GM12878 (cell line): ENCODE data around the gene ENTREP3. TPM values are rescaled to one million over a fixed set of nuclear protein-coding genes. Genes with fewer than 3 reads are reported as not detected.

Source experiments
- ASH2L ChIP-seq: fragments of 300-600, 200-600 bp; sonication (generic); IDR thresholded peaks from 2 replicates; pipeline ENCODE4 v1.6.1; 2017; ENCODE audit warnings: low read depth, mild to moderate bottlenecking, borderline replicate concordance
- BACH1 ChIP-seq: fragments of 450-650 bp; IDR thresholded peaks from 2 replicates; pipeline ENCODE4 v1.6.1; 2017; ENCODE audit warnings: mild to moderate bottlenecking, borderline replicate concordance
- CBFB ChIP-seq: IDR thresholded peaks from 2 replicates; pipeline ENCODE4 v1.6.1; 2016; ENCODE audit warnings: antibody characterized with exemption, low read depth
- CHD1 ChIP-seq: IDR thresholded peaks from 2 replicates; pipeline ENCODE4 v1.6.1; 2012; ENCODE audit warnings: low read depth, low read length, improper control_type of control experiment
- EP300 ChIP-seq, 2 experiments: fragments of 150-350 bp in 1 of 2; IDR thresholded peaks; 2 replicates each; pipeline ENCODE4 v1.6.1; 2011 to 2012; ENCODE audit warnings: low read depth in 2 of 2, low read length in 2 of 2, borderline replicate concordance in 1 of 2, improper control_type of control experiment in 1 of 2, inconsistent platforms in 1 of 2; ENCODE audit not compliant: control insufficient read depth in 1 of 2
- FOS ChIP-seq: IDR thresholded peaks from 3 replicates; pipeline ENCODE4 v1.6.1; 2011; ENCODE audit warnings: borderline replicate concordance; ENCODE audit not compliant: insufficient read length; ENCODE audit errors: extremely low read depth
- KDM1A ChIP-seq: fragments of 200-600 bp; sonication (generic); IDR thresholded peaks from 2 replicates; pipeline ENCODE4 v1.6.1; 2016; ENCODE audit warnings: borderline replicate concordance
- NFYA ChIP-seq: IDR thresholded peaks from 2 replicates; pipeline ENCODE4 v1.6.1; 2011; ENCODE audit warnings: low read depth, mild to moderate bottlenecking, low read length, improper control_type of control experiment, borderline replicate concordance
- PAX5 ChIP-seq: IDR thresholded peaks from 2 replicates; pipeline ENCODE4 v1.6.1; 2011; ENCODE audit warnings: low read depth, low read length, borderline replicate concordance
- POLR2A ChIP-seq: IDR thresholded peaks from 2 replicates; pipeline ENCODE4 v1.6.1; 2011; ENCODE audit warnings: low read depth, mild to moderate bottlenecking, low read length
- RCOR1 ChIP-seq: conservative IDR thresholded peaks from 2 replicates; pipeline ENCODE4 v1.6.1; 2012; ENCODE audit warnings: low read depth, low read length, improper control_type of control experiment
- polyA plus RNA-seq, 11 experiments: library from polyadenylated mRNA; depleted of rRNA in 4 of 11; unstranded in 6 of 11; stranded (reverse) in 5 of 11; fragments of >200 nt; fragmentation: Nextera tagmentation in 4 of 11; fragmentation: Illumina TruSeq in 1 of 11; extraction: Ambion mirVana in 4 of 11; extraction: Trizol in 1 of 11; gene quantifications; 1 replicate in 1 of 11; 2 replicates in 10 of 11; pipeline versions ENCODE4 v1.2.1 to v1.2.3, GENCODE V29; 2011 to 2016; ENCODE audit warnings: inconsistent platforms in 2 of 11, missing spikeins in 2 of 11, low read depth in 1 of 11
- total RNA-seq, 4 experiments: library from RNA; depleted of rRNA in 3 of 4; stranded (reverse); fragments of >200 nt in 3 of 4; fragmentation: Illumina TruSeq in 1 of 4; extraction: Trizol in 1 of 4; gene quantifications; 2 replicates each; pipeline versions ENCODE4 v1.2.1 to v1.2.3, GENCODE V29; 2013 to 2021
- TF ChIP-seq, protein P1 (sequence below): fragments of 450-650 bp; IDR thresholded peaks from 2 replicates; pipeline ENCODE4 v1.6.1; 2017; ENCODE audit warnings: mild to moderate bottlenecking, moderate library complexity
- TF ChIP-seq, protein P2 (sequence below): fragments of 450-650 bp; IDR thresholded peaks from 2 replicates; pipeline ENCODE4 v1.6.1; 2017; ENCODE audit warnings: mild to moderate bottlenecking, moderate library complexity
- TF ChIP-seq, protein P3 (sequence below): fragments of 450-650 bp; IDR thresholded peaks from 2 replicates; pipeline ENCODE4 v1.6.1; 2016; ENCODE audit warnings: mild to moderate bottlenecking, moderate library complexity, borderline replicate concordance
- TF ChIP-seq, protein P4 (sequence below): IDR thresholded peaks from 2 replicates; pipeline ENCODE4 v1.6.1; 2012; ENCODE audit warnings: low read depth, low read length, improper control_type of control experiment

ENTREP3 gene
- total and polyA plus RNA-seq, 10 of the 15 experiments (the other 5 are each of a cell fraction or from before 2014, with no cell fraction given): 1.7 to 31.8 (median 3.9) TPM

DNA sequence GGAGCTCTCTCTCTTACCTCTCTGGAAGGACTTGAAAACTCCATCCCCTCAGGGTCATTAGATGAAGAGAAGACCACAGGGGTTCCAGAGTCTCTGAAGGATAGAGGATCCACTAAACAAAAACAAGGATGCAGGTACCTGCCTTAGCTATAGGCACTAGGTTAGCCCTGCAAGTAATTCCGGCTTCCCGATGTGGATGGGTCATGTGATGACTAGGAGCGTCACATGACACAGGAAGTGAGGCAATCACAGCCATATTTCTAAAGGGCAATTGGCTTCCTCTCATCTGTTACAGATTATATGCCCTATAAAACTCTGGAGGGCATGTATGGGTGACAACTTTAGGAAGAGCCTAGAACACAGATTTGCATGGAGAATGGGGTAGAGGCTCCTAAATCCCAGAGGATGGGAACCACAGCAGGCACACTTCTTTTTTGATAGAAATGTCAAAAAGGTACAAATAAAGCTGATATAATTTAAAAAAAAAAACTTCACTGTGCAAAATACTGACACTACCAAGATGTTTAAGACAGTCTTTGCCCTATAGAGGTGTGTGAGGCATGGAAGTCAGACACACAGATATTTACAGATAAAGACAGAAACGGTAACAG lies 14.1 kb downstream of the ENTREP3 start (continued):
- TF ChIP-seq CHD1 (no peak), ASH2L (no peak), RCOR1 (no peak), EP300 (IDR thresholded peaks at IDR 0.05; ENCODE audit: borderline replicate concordance in 1 of 2, control insufficient read depth in 1 of 2, low read depth in 2 of 2, low read length in 2 of 2) (no peak), CBFB (no peak), PAX5 (no peak), KDM1A (no peak), POLR2A (no peak), BACH1 (no peak), FOS (peak; percentile 95), NFYA (no peak)
- TF ChIP-seq, protein P1, sequence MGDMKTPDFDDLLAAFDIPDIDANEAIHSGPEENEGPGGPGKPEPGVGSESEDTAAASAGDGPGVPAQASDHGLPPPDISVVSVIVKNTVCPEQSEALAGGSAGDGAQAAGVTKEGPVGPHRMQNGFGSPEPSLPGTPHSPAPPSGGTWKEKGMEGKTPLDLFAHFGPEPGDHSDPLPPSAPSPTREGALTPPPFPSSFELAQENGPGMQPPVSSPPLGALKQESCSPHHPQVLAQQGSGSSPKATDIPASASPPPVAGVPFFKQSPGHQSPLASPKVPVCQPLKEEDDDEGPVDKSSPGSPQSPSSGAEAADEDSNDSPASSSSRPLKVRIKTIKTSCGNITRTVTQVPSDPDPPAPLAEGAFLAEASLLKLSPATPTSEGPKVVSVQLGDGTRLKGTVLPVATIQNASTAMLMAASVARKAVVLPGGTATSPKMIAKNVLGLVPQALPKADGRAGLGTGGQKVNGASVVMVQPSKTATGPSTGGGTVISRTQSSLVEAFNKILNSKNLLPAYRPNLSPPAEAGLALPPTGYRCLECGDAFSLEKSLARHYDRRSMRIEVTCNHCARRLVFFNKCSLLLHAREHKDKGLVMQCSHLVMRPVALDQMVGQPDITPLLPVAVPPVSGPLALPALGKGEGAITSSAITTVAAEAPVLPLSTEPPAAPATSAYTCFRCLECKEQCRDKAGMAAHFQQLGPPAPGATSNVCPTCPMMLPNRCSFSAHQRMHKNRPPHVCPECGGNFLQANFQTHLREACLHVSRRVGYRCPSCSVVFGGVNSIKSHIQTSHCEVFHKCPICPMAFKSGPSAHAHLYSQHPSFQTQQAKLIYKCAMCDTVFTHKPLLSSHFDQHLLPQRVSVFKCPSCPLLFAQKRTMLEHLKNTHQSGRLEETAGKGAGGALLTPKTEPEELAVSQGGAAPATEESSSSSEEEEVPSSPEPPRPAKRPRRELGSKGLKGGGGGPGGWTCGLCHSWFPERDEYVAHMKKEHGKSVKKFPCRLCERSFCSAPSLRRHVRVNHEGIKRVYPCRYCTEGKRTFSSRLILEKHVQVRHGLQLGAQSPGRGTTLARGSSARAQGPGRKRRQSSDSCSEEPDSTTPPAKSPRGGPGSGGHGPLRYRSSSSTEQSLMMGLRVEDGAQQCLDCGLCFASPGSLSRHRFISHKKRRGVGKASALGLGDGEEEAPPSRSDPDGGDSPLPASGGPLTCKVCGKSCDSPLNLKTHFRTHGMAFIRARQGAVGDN: 0 out of 2 replicates have a peak, but pooled peaks have one; percentile 31
- TF ChIP-seq, protein P2, sequence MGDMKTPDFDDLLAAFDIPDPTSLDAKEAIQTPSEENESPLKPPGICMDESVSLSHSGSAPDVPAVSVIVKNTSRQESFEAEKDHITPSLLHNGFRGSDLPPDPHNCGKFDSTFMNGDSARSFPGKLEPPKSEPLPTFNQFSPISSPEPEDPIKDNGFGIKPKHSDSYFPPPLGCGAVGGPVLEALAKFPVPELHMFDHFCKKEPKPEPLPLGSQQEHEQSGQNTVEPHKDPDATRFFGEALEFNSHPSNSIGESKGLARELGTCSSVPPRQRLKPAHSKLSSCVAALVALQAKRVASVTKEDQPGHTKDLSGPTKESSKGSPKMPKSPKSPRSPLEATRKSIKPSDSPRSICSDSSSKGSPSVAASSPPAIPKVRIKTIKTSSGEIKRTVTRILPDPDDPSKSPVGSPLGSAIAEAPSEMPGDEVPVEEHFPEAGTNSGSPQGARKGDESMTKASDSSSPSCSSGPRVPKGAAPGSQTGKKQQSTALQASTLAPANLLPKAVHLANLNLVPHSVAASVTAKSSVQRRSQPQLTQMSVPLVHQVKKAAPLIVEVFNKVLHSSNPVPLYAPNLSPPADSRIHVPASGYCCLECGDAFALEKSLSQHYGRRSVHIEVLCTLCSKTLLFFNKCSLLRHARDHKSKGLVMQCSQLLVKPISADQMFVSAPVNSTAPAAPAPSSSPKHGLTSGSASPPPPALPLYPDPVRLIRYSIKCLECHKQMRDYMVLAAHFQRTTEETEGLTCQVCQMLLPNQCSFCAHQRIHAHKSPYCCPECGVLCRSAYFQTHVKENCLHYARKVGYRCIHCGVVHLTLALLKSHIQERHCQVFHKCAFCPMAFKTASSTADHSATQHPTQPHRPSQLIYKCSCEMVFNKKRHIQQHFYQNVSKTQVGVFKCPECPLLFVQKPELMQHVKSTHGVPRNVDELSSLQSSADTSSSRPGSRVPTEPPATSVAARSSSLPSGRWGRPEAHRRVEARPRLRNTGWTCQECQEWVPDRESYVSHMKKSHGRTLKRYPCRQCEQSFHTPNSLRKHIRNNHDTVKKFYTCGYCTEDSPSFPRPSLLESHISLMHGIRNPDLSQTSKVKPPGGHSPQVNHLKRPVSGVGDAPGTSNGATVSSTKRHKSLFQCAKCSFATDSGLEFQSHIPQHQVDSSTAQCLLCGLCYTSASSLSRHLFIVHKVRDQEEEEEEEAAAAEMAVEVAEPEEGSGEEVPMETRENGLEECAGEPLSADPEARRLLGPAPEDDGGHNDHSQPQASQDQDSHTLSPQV: no peak
- TF ChIP-seq, protein P3, sequence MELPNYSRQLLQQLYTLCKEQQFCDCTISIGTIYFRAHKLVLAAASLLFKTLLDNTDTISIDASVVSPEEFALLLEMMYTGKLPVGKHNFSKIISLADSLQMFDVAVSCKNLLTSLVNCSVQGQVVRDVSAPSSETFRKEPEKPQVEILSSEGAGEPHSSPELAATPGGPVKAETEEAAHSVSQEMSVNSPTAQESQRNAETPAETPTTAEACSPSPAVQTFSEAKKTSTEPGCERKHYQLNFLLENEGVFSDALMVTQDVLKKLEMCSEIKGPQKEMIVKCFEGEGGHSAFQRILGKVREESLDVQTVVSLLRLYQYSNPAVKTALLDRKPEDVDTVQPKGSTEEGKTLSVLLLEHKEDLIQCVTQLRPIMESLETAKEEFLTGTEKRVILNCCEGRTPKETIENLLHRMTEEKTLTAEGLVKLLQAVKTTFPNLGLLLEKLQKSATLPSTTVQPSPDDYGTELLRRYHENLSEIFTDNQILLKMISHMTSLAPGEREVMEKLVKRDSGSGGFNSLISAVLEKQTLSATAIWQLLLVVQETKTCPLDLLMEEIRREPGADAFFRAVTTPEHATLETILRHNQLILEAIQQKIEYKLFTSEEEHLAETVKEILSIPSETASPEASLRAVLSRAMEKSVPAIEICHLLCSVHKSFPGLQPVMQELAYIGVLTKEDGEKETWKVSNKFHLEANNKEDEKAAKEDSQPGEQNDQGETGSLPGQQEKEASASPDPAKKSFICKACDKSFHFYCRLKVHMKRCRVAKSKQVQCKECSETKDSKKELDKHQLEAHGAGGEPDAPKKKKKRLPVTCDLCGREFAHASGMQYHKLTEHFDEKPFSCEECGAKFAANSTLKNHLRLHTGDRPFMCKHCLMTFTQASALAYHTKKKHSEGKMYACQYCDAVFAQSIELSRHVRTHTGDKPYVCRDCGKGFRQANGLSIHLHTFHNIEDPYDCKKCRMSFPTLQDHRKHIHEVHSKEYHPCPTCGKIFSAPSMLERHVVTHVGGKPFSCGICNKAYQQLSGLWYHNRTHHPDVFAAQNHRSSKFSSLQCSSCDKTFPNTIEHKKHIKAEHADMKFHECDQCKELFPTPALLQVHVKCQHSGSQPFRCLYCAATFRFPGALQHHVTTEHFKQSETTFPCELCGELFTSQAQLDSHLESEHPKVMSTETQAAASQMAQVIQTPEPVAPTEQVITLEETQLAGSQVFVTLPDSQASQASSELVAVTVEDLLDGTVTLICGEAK: peak; percentile 94
- TF ChIP-seq, protein P4, sequence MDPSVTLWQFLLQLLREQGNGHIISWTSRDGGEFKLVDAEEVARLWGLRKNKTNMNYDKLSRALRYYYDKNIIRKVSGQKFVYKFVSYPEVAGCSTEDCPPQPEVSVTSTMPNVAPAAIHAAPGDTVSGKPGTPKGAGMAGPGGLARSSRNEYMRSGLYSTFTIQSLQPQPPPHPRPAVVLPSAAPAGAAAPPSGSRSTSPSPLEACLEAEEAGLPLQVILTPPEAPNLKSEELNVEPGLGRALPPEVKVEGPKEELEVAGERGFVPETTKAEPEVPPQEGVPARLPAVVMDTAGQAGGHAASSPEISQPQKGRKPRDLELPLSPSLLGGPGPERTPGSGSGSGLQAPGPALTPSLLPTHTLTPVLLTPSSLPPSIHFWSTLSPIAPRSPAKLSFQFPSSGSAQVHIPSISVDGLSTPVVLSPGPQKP: peak; percentile 63
